ENCODE results near the gene CRIP1. TPM values are rescaled to one million over a fixed set of nuclear protein-coding genes. Genes with fewer than 3 reads are reported as not detected.

The CRIP1 gene
- polyA plus RNA-seq, 1 donor = 28.4 TPM

DNA sequence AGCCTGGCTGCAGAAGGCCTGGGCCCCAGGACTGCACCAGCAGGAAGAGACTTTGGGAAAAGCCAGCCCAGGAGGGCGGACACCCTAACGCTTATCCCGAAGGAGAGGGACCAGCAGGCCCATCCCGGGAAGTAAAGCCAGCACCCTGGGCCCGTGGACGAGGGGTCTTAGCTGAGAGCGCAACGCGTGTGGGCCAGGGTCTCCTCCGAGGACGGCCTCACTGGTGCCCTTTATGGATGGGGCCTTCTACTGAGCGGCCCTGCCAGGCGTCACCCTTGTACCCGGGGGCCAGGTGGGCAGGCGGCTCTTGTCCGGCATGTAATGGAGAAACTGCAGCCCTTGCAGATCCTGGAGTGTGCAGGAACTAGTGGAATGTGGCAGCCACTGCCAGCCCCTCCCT lies 18.4 kb downstream of the CRIP1 start:
- DNase-seq (ENCODE audit: low read depth) = no peak

DNA sequence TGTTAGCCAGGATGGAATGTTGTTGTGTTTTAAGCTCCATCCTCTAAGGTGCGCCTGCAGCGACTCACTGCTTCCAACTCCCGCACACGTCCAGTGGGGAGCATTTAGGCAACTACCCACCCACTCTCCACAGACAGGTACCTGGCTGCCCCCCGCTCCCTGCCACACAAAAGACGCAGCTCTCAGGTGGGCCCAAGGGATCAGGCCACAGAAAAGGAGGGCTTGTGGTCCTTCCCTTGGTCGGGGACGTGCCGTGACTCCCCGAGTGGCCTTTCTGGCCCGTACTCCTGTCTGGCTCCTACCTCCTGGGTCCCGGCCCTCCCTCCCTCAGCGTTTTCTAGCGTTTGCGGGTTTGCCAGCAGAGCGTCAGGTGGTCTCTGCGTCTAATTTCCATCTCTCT lies 20.6 kb downstream of the CRIP1 start:
- no peak for DNase-seq (ENCODE audit: low read depth)

DNA sequence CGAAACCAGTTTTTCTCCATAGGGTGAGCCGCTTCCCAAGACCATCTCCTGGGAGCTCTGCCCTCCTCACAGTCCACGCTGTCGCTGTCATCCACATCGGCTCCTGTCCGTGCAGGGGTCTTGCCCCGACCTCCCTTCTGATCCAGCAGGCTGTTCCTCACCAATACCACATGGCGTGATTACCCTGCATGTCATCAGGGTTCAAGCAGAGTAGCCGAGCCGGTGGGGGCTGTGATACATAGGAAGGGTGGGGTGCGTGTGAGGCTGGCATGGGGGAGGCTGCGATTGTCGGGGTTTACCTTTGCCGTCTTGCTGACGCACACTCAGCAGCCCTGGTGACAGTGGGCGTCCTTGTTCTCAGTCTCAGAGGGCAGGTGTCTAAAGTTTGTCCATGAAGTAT lies 21.4 kb downstream of the CRIP1 start:
- no peak for DNase-seq (ENCODE audit: low read depth)

DNA sequence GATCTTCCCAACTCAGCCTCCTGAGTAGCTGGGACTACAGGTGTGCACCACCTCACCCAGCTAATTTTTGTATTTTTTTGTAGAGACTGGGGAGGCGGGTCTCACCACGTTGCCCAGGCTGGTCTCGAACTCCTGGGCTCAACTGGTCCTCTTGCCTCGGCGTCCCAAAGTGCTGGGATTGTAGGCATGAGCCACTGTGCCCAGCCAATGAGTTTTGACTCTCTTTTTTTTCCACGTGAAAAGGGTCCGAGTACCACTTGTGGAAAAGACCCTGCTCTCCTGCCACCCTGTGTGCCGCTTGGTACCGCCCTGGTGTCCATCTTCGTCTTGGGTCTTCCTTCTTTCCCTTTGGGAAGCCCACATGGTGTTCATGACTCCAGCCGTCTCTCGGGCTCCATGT lies 21.9 kb downstream of the CRIP1 start:
- no peak for DNase-seq (ENCODE audit: low read depth)

DNA sequence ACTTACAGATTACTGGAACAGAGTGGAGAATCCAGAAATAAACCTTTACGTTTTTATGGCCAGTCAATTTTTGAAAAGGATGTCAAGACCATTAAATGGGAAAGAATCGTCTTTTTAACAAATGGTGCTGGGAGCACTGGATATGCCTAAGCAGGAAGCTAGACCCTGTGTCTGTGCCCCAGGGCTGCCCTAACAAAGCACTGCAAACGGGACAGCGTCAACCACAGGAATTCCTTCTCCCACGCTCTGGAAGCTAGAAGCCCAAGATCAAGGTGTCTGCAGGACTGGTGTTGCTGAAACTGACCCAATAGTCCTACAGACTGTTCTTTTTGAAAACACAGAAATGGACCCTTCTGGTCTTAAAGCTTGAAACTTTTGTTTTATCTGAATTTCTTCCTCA lies 30.4 kb downstream of the CRIP1 start:
- DNase-seq (ENCODE audit: low read depth) = no peak

DNA sequence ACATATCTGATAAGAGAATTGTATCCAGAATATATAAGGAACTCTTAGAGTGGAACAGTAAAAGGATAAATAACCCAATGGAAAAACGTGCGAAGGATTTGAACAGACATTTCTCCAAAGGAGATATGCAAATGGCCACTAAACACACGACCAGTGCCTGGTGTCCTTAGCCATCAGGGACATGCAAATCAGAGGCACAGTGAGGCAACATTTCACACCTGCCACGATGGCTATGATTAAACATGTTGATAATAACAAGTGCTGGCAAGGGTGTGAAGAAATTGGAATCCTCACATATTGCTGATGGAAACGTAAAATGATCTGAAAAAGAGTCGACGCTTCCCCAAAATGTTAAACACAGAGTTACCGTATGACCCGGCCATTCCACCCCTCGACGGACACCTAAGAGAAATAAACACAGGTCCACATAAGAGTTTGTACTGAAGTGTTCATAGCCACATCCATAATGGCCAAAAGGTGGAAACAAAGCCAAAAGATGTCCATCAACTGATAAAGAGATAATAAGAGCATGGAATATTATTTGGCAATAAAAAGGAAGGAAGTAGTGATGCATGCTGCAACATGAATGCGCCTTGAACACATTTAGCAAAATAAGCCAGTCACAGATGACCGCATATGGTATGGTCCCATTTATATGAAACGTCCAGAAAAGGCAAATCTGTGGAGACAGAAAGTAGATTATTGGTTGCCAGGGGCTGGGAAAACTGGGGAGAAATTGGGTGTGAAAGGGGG lies 33.4 kb downstream of the CRIP1 start:
- DNase-seq (ENCODE audit: low read depth) = no peak

DNA sequence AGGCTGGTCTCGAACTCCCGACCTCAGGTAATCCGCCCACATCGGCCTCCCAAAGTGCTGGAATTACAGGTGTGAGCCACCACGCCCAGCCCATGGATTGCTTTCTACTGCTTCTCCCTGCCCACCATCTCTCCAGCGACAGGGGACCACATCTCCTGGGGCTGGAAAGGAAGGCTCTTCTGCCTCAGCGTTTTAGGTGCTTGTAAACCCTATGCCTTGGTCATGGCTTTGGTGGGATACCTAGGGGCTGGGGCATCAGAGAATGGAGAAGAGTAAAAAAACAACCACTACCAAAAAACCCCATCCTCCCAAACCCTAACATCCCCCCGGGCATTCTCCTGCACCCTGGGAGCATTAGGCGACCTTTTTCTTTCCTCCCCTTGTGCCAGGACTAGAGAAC lies 38.6 kb downstream of the CRIP1 start:
- no peak for DNase-seq (ENCODE audit: low read depth)

DNA sequence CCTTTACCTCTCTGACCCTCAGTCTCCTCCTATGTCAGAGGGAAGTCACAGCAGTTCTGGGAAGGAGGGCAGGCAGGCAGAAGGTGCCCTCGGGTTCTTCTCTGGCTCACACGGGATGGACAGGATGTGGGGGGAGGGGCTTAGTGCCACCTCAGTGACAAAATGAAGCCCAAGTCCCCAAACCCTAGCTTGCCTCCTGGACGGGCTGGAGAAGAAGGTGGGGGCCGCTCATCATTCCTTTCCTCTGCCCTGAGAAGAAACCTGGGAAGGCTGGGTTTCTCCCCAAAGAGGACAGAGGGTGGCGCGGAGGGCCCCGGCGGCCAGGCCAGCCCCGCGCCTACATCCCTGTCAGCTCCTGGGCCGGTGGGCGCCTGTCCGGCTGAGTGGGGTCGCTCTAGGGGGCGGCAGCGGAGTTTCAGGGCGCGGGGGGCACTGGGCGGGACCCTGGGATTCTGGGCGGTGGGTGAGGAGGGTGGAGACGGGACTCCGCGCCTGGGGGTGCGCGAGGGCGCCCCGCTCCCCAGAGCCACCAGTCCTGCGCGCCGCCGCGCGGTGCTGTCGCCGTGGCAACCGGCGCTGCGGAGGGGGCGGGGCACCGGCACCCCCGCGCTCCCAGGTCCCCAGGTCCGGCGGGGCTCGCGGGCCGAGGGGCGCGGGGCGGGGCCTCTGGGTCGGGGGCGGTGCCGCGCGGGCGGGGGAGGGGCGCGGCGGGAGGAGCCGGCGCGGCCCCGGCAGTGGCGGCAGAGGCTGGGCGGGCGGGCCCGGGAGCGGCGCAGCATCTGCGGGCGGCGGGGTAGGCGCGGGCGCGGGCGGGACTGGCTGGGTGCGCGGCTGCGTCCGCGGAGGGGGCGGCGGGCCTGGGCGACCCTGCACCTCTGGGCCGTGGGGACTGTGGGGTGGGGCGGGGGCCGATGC lies 39.4 kb downstream of the CRIP1 start, which contains the start of gene TMEM121:
TMEM121 (plus strand) TSS at position 723 of the 915 bp plus-strand sequence. CDS start 2,252 bp downstream, outside the sequence.
- DNase-seq (ENCODE audit: low read depth) = no peak

DNA sequence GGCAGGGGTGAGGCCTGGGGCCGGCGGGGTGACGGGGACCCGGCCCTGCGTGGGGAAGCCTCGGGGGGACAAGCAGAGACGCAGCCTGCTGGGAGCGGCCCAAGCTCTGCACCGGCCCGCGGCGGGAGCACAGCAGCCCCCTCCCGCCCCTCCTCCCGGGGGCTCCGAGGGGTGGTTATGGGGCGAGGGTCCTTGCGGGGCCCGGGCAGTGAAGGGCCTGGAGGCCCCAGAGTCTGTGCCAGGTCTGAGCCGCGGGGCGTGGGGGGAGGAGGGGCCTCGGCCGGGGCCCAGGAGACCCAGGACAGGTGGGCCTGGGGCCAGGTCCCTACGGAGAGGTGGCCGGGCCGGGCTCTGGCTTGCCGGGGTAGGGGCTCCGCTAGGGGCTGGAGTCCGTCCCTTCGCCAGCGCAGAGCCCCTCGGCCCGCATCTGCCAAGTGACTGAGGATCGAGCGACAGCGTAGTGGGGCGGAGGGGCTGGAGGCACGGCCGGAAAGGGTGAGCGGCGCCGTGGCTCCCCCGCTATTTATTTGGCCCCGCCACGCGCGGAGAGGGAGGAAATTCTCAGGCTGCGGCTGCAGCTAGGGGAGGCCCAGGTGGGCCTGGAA lies 40.2 kb downstream of the CRIP1 start:
- no peak for DNase-seq (ENCODE audit: low read depth)

DNA sequence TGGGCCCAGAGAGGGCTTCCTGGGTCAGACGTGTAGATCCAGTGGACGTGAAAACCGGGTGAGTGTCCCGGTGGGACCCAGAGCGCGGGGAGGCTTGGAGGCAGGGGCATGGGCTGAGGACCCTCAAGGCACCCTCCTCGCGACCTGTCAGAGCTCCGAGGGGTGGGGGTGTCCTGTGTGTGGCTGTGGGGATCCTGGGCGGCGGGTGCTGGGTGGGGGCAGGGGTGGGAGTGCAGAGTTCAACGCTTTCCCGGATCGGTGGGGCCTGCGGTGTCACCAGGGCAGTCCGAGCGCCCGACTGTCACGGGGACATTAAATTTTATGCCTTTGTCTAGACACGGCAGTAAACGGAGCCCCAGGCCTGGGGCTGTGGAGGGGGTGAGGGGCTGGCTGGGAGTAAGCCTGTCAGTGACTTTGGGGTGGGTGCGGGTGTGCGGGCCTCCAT lies 40.7 kb downstream of the CRIP1 start:
- DNase-seq (ENCODE audit: low read depth) = no peak

DNA sequence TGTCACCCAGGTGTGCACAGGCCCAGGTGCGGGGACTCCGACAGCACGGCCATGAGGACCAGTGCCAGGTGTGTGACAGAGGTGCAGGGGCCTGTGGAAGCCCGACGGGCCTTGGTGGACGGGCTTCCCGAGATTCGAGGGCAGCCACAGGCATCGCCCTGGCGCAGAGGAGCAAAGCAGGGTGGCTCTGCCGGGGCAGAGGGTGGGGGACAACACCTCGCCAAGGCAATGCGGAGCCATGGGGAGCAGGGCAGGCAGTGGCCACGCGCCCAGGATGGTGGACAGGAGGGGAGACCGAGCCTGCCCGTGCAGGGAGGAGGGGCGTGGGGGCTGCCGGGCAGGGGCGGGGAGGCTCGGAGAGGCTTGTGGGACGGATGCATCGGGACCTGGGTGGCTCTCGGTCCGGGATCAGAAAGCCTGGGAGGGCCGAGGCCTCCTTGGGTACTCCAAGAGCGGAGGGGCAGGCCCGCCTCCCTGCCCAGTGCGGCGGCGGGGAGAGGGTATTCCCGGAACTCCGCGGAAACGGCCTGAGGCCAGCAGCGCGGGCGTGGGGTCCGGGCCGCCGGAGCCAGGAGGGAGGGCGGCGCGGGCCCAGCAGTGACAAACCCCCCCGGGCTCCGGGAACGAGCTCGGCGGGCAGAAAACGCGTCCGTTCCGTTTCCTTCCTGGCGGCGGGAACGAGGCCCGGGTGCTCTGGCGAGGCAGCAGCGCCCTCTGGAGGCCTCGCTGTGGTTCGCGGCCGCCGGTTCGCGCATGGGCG lies 41.3 kb downstream of the CRIP1 start:
- DNase-seq (ENCODE audit: low read depth) = peak; percentile 20

DNA sequence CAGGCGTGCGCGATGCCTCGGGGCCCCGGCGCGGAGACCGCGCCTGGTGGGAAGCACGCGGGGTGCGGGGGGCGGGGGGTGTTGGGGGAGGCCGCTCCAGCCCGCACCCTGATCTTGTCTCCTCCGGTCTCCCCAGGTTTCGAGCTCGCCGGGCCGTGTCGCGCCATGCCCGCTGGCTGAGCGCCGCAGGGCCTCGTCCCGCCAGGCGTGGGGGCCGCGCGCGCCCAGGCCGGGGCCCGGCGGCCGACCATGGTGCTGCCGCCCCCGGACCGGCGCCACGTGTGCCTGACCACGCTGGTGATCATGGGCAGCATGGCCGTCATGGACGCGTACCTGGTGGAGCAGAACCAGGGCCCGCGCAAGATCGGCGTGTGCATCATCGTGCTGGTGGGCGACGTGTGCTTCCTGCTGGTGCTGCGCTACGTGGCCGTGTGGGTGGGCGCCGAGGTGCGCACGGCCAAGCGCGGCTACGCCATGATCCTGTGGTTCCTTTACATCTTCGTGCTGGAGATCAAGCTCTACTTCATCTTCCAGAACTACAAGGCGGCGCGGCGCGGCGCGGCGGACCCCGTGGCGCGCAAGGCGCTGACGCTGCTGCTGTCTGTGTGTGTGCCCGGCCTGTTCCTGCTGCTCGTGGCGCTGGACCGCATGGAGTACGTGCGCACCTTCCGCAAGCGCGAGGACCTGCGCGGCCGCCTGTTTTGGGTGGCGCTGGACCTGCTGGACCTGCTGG lies 42.1 kb downstream of the CRIP1 start:
- no peak for DNase-seq (ENCODE audit: low read depth)

DNA sequence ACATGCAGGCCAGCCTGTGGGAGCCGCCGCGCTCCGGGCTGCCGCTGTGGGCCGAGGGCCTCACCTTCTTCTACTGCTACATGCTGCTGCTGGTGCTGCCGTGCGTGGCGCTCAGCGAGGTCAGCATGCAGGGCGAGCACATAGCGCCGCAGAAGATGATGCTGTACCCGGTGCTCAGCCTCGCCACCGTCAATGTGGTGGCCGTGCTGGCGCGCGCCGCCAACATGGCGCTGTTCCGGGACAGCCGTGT lies 42.6 kb downstream of the CRIP1 start:
- no peak for DNase-seq (ENCODE audit: low read depth)

DNA sequence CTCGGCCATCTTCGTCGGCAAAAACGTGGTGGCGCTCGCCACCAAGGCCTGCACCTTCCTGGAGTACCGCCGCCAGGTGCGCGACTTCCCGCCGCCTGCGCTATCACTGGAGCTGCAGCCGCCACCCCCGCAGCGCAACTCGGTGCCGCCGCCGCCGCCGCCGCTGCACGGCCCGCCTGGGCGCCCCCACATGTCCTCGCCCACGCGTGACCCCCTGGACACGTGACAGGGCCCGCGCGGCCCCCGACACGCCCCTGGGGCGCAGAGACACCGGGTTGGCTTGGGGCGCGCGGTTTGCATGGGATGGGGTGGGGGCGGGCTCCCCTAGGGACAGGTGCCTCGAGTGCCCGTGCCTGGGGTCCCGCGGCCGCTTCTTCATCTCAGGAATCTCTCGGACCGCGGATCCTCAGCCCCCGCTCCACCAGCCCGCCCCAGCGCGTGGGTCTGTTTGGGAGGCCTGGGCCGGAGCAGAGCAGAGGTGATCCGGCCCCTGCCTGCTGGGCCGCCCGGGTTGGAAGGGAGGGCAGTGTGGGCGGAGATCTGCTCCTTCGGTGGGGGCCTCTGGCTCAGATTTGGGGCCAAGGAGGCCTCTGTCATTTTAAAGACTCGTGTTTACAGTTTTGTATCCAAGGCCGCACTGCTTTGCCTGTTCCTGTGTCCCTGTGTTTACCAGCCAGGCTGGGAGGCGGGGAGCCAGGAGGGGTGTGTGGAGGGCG lies 43.0 kb downstream of the CRIP1 start:
- no peak for DNase-seq (ENCODE audit: low read depth)

DNA sequence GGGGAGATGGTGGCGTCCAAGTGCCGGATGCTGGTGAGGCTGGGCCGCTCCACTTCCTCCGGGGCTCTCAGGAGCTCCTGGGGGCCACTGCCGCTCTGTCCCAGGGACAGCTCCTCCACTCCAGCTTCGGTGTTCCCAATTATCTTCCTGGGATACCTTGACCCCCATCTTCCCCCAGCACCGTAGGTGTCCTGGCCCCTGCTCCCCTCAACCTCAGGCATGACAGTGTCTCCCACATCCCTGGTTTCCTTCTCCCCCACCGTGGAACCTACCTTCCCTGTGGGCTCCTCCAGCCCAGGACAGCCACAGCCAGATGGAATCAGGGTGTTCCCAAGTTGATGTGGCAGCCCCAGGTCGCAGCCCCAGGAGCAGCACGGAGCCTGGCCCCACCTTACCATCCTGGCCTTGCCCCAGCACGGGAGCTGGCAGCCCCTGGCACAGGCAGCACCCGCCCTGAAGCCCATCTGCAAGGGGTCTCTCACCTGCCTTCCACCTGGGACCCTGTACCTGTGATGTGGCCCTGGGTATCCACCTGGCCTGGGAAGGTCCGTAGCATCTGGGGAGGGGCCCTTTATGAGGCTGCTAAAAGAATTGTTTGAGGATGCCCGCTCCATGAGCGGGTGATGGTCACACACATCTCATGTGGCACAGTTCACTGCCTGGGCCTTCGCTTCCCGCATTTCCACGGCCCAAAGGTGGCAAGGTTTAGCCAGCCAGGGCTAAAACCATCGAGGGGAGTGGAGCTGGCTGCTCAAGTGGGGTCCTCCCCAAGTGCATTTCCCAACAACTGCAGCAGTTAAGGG lies 43.8 kb downstream of the CRIP1 start:
- DNase-seq (ENCODE audit: low read depth) = no peak

DNA sequence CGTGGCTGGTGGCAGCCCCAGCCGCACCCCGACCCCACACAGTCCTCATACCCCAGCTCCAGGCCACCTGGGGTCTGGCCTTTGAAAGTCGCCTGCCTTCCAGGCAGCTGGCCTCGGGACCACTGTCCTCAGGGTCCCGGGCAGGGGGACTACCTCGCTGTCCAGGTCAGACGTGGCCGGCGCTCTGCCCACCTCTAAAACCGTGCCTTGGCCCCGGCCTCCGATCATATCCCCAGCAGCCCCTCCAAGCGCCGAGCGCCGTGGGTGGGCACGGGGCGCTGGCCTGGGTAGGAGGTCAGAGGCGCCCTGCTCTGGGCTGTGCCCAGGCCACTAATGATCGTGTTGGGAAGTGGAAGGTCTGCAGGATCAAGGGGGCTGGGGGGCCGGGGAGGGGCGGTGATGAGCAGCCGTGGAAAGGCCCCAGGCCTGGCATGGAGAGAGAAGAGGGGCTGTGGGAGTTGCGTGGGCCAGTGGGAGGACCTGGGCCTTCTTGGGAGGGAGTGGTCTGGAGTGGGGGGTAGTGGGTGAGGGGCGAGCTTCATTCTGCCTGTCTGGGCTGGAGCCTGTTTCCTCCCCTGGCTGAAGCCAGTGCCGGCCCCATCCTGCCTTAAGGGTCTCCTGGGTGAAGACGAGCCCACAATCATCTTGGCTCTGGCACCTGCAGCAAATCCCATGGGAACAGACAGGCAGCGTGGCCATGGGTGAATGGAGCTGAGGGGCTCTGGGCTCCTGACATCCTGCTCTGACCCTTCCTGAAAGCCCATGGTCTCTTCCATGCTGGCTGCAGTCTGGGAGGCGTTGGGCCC lies 44.6 kb downstream of the CRIP1 start:
- DNase-seq (ENCODE audit: low read depth) = no peak

DNA sequence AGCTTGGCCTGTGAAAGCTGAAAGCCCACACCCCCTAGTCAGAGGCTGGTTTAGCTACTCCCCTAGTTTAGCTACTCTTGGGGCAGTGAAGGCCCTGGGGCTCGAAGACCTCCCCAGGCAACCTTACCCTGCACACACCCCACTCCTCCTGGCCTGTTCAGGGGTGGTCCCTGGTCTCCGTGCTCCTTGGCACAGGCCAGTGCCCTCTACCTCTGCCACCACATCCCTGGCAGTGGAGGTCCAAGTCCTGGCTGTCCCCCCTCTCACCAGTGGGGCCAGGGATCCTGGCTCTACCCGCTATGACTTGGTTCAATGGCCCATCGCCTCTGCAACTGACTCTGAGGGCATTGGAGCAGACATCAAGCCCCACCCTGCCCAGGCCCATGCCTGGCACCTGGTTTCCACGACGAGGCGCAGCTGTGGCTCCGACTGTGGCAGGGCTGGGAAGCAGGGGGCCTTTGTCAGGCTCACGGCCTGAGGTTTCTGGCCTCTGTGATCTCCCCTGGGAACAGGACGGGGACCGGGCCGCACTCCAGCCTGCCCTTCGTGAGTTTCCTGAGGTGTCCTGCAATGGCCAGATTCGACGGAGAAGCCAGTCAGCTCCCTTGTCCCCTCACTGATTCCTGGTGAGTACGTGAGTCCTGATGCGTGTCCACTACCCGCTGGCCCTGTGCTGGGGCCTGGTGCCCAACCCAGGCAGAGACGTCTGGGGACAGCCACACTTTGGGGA lies 45.4 kb downstream of the CRIP1 start:
- no peak for DNase-seq (ENCODE audit: low read depth)

DNA sequence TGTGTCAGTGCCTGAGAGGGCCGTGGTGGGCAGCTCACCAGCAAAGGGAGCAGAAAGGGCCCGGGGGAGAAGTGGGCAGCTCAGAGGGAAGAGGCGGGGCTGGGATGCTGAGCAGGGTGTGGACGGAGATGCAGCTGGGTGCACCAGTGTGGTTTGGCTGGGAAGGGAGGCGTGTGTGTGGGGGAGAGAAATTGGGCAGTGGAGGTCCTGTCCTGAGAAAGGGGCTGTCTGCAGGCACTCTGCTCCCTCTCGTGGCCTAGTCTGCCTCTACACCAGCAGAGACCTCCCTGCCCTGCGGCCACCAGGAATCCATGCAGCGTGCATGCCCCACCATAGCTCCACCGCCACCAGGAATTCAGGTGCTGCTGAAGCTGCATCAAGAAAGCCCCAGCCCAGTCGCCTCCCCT lies 46.1 kb downstream of the CRIP1 start:
- no peak for DNase-seq (ENCODE audit: low read depth)
